SU-DHL-6 (cell line): ENCODE results near the gene FNTB.

ENCODE experiments used
- H2AFZ ChIP-seq: fragments of 200-600 bp; sonication (generic); 2 replicates; pipeline ENCODE4 v1.6.1; 2014; ENCODE audit warnings: low read depth, mild to moderate bottlenecking, moderate library complexity, mixed read lengths, antibody characterized with exemption, low read length; ENCODE audit not compliant: severe bottlenecking
- H3F3A ChIP-seq: fragments of 200-600 bp; shearing (Covaris generic); 2 replicates; pipeline ENCODE4 v1.6.0; 2016; ENCODE audit warnings: antibody characterized with exemption, mild to moderate bottlenecking; ENCODE audit not compliant: insufficient read depth
- H3K27ac ChIP-seq: fragments of 200-600 bp; sonication (generic); 2 replicates; pipeline ENCODE4 v1.5.1; 2016; ENCODE audit warnings: low read depth, mild to moderate bottlenecking, low read length, moderate library complexity, mixed read lengths
- H3K27me3 ChIP-seq: fragments of 200-600 bp; sonication (generic), shearing (Covaris generic); 2 replicates; pipeline ENCODE4 v1.6.0; 2014; ENCODE audit warnings: mild to moderate bottlenecking, low read length
- H3K36me3 ChIP-seq: fragments of 200-600 bp; sonication (generic); 2 replicates; pipeline ENCODE4 v1.6.1; 2014; ENCODE audit warnings: mild to moderate bottlenecking, low read length, mixed read lengths
- H3K4me2 ChIP-seq: fragments of 300-600, 200-600 bp; shearing (Covaris generic), sonication (generic); 2 replicates; pipeline ENCODE4 v1.6.0; 2014; ENCODE audit warnings: low read length, low read depth, mild to moderate bottlenecking; ENCODE audit not compliant: poor library complexity, severe bottlenecking
- H3K4me3 ChIP-seq: fragments of 200-600 bp; sonication (generic); 2 replicates; pipeline ENCODE4 v1.5.1; 2014; ENCODE audit warnings: antibody characterized with exemption, low read length, mild to moderate bottlenecking, mixed read lengths; ENCODE audit not compliant: insufficient read depth, poor library complexity, severe bottlenecking
- H3K79me2 ChIP-seq: fragments of 200-600 bp; sonication (generic); 2 replicates; pipeline ENCODE4 v1.6.1; 2014; ENCODE audit warnings: mild to moderate bottlenecking, low read length, moderate library complexity; ENCODE audit not compliant: insufficient read depth
- H3K9ac ChIP-seq: fragments of 200-600 bp; sonication (generic); 2 replicates; pipeline ENCODE4 v1.7.0; 2014; ENCODE audit warnings: mild to moderate bottlenecking, low read length
- H3K9me2 ChIP-seq: fragments of 200-600 bp; sonication (generic); replicated peaks from 2 replicates; pipeline ENCODE4 v1.6.1; 2014; ENCODE audit warnings: low read length; ENCODE audit not compliant: insufficient read depth
- H3K9me3 ChIP-seq: fragments of 200-600 bp; sonication (generic); 2 replicates; pipeline ENCODE4 v1.6.1; 2014; ENCODE audit warnings: low read length, mixed read lengths; ENCODE audit not compliant: insufficient read depth
- H4K20me1 ChIP-seq: fragments of 200-600 bp; sonication (generic); 2 replicates; pipeline ENCODE4 v1.6.1; 2014; ENCODE audit warnings: low read depth, mild to moderate bottlenecking, antibody characterized with exemption, low read length, moderate library complexity, mixed read lengths
- EZH2phosphoT487 ChIP-seq: fragments of 200-600 bp; sonication (generic), shearing (Covaris generic); conservative IDR thresholded peaks from 2 replicates; pipeline ENCODE4 v1.6.1; 2018; ENCODE audit warnings: mild to moderate bottlenecking, antibody characterized with exemption, low read length, moderate library complexity, mixed read lengths
- TF ChIP-seq, protein P1 (sequence below): fragments of 200-600 bp; sonication (generic); IDR thresholded peaks from one replicate; pipeline ENCODE4 v1.5.1; 2017; ENCODE audit warnings: antibody characterized with exemption, mild to moderate bottlenecking, low read length, moderate library complexity; ENCODE audit not compliant: insufficient read depth, poor library complexity, severe bottlenecking

The FNTB gene

DNA sequence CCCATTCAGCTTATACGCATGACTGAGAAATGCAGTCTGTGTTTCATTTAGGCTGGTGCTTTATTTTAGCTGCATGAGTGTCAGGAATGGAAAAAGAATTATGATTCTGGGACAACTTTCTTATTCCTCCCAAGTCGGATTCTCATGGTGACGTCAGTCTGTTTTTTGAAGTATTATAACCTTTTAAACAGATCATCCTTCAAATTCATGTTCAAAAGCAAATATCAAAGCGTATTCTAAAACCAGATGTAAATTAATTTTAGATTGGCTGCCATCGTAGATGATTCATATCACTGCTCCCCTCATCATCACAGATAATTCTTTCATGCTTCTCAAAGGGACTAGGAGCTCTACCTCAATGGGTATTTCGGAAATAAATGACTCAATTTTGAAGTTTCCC is 15.0 kb downstream of the FNTB start:
- Histone ChIP-seq H4K20me1 (0 out of 2 replicates have a peak, but pooled peaks cover 6% of the 10 kb centered on the region), H3K27me3 (no peaks in the 10 kb centered on the region), H3K9ac (no peak overlapping the region), H3K27ac (no peak overlapping the region), H3K4me3 (no peak overlapping the region), H2AFZ (no peak overlapping the region), H3K9me3 (no peaks in the 10 kb centered on the region), H3K4me2 (no peak overlapping the region), H3K36me3 (no peaks in the 10 kb centered on the region), H3K79me2 (no peaks in the 10 kb centered on the region; the same call in 1 of the 2 replicates), H3F3A (no peaks in the 10 kb centered on the region), H3K9me2 (no peaks in the 10 kb centered on the region)
- TF ChIP-seq EZH2phosphoT487, result no peak
- TF ChIP-seq, protein P1, sequence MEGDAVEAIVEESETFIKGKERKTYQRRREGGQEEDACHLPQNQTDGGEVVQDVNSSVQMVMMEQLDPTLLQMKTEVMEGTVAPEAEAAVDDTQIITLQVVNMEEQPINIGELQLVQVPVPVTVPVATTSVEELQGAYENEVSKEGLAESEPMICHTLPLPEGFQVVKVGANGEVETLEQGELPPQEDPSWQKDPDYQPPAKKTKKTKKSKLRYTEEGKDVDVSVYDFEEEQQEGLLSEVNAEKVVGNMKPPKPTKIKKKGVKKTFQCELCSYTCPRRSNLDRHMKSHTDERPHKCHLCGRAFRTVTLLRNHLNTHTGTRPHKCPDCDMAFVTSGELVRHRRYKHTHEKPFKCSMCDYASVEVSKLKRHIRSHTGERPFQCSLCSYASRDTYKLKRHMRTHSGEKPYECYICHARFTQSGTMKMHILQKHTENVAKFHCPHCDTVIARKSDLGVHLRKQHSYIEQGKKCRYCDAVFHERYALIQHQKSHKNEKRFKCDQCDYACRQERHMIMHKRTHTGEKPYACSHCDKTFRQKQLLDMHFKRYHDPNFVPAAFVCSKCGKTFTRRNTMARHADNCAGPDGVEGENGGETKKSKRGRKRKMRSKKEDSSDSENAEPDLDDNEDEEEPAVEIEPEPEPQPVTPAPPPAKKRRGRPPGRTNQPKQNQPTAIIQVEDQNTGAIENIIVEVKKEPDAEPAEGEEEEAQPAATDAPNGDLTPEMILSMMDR, result no peak

DNA sequence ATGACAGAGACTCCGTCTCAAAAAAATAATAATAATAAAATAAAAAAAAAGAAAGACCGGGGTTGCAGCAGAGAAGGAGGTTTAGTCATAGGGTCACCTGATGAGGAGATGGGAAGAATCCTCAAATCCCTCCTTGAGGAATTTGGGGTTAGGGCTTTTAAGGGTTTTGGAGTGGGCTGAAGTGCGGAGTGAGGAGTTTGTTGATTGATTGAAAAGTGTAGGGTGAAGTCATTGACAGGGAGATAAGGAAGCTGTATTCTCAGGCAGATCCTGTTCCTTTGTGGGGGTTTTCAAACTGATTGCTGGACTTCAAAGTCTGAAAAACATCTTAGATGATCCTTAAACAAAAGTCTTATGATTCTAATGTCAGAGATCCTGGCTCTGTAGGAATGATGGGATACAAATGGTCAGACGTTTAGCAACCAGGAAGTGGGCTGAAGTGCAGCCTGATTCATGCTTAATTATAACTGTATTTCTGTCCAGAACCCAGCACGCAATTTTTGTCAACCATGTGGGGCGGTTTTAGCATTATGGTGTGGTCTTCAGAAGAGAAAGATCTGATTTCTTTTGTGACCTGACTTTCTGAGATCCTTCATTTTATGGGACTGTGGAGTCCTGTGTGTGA is 16.0 kb downstream of the FNTB start:
- no peak overlapping the region for H3K4me2 ChIP-seq
- H3F3A ChIP-seq, result no peaks in the 10 kb centered on the region
- no peaks in the 10 kb centered on the region for H3K9me2 ChIP-seq
- no peak overlapping the region for H3K4me3 ChIP-seq
- no peaks in the 10 kb centered on the region for H3K36me3 ChIP-seq
- no peak for TF ChIP-seq EZH2phosphoT487
- TF ChIP-seq, protein P1, result no peak
- no peak overlapping the region for H2AFZ ChIP-seq
- no peaks in the 10 kb centered on the region for H3K9me3 ChIP-seq
- H4K20me1 ChIP-seq, result 0 out of 2 replicates have a peak, but pooled peaks cover 6% of the 10 kb centered on the region
- H3K27me3 ChIP-seq, result no peaks in the 10 kb centered on the region
- no peak overlapping the region for H3K27ac ChIP-seq
- H3K79me2 ChIP-seq, result no peaks in the 10 kb centered on the region; the same call in 1 of the 2 replicates
- no peak overlapping the region for H3K9ac ChIP-seq

DNA sequence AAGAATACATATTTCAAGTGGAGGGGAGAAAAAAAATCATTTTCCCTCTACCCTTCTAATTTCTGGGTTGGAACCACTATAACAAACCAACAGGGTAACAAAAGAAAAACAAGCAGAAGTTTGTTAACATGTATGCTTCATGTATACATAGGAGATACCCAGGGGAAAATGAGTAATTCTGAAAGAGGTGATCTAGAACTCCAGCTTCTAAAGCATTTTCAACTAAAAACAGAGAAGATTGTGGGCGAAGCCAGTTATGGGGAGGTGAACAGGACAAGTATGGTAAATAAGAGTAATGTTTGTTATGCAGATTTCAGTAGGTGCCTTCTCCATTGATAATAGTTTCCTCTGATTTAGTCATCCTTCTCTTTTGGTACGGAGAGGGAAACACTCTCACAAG is 16.7 kb downstream of the FNTB start:
- TF ChIP-seq EZH2phosphoT487, result no peak
- TF ChIP-seq, protein P1, result no peak
- no peak overlapping the region for H3K27ac ChIP-seq

More for the DNA sequence above, 16.7 kb downstream of the FNTB start:
- H3K9ac ChIP-seq, result no peak overlapping the region
- H3K9me2 ChIP-seq, result no peaks in the 10 kb centered on the region
- no peaks in the 10 kb centered on the region; the same call in 1 of the 2 replicates for H3K79me2 ChIP-seq
- H4K20me1 ChIP-seq, result 0 out of 2 replicates have a peak, but pooled peaks cover 6% of the 10 kb centered on the region
- H3K27me3 ChIP-seq, result no peaks in the 10 kb centered on the region
- H3K9me3 ChIP-seq, result no peaks in the 10 kb centered on the region
- H3F3A ChIP-seq, result no peaks in the 10 kb centered on the region
- no peak overlapping the region for H3K4me2 ChIP-seq
- H3K4me3 ChIP-seq, result no peak overlapping the region
- H2AFZ ChIP-seq, result no peak overlapping the region
- no peaks in the 10 kb centered on the region for H3K36me3 ChIP-seq
